H9 (cell line): ENCODE data around the gene PTPN13. TPM values are rescaled to one million over a fixed set of nuclear protein-coding genes. Genes with fewer than 3 reads are reported as not detected.
A peak's percentile ranks its signal among the peaks of the same experiment; 100 is the strongest.

Source experiments
- DNase-seq: peaks from one replicate; pipeline ENCODE4 v3.0.0-alpha.2; 2017
- H2AFZ ChIP-seq: one replicate; pipeline ENCODE4 v1.6.1; 2013; ENCODE audit warnings: mild to moderate bottlenecking, low read length, control low read depth, moderate library complexity
- H2AK5ac ChIP-seq: 2 replicates; pipeline ENCODE4 v1.6.1; 2013; ENCODE audit warnings: low read length, control low read depth, mixed read lengths; ENCODE audit not compliant: insufficient read length
- H2BK120ac ChIP-seq: one replicate; pipeline ENCODE4 v1.6.1; 2013; ENCODE audit warnings: low read depth, mild to moderate bottlenecking, low read length, control low read depth, inconsistent platforms; ENCODE audit not compliant: poor library complexity, severe bottlenecking
- H2BK12ac ChIP-seq: 2 replicates; pipeline ENCODE4 v1.6.1; 2013; ENCODE audit warnings: low read length, control low read depth, mixed read lengths, low read depth; ENCODE audit not compliant: insufficient read length
- H2BK15ac ChIP-seq: 2 replicates; pipeline ENCODE4 v1.6.1; 2013; ENCODE audit warnings: low read depth, low read length, control low read depth
- H2BK20ac ChIP-seq: one replicate; pipeline ENCODE4 v1.6.1; 2013; ENCODE audit warnings: low read depth, mild to moderate bottlenecking, low read length, control low read depth, inconsistent platforms; ENCODE audit not compliant: poor library complexity, severe bottlenecking
- H2BK5ac ChIP-seq: 2 replicates; pipeline ENCODE4 v1.6.1; 2013; ENCODE audit warnings: low read length, control low read depth, mixed read lengths; ENCODE audit not compliant: insufficient read length
- H3K14ac ChIP-seq: 2 replicates; pipeline ENCODE4 v1.6.1; 2013; ENCODE audit warnings: low read length, control low read depth; ENCODE audit not compliant: insufficient read depth
- H3K18ac ChIP-seq: 2 replicates; pipeline ENCODE4 v1.6.1; 2013; ENCODE audit warnings: low read depth, mild to moderate bottlenecking, mixed read lengths, low read length, control low read depth; ENCODE audit not compliant: insufficient read length
- H3K23ac ChIP-seq: 2 replicates; pipeline ENCODE4 v1.6.1; 2013; ENCODE audit warnings: low read length, control low read depth, mixed read lengths, low read depth; ENCODE audit not compliant: insufficient read length
- H3K23me2 ChIP-seq: 2 replicates; pipeline ENCODE4 v1.6.1; 2013; ENCODE audit warnings: low read depth, mild to moderate bottlenecking, mixed read lengths, low read length, control low read depth; ENCODE audit not compliant: insufficient read length, poor library complexity, severe bottlenecking
- H3K27ac ChIP-seq: 2 replicates; pipeline ENCODE4 v1.5.1; 2013; ENCODE audit warnings: low read length, control low read depth, mixed read lengths, low read depth; ENCODE audit not compliant: insufficient read length
- H3K27me3 ChIP-seq: 2 replicates; pipeline ENCODE4 v1.6.1; 2013; ENCODE audit warnings: low read length, control low read depth, inconsistent platforms; ENCODE audit not compliant: insufficient read depth
- H3K4ac ChIP-seq: 2 replicates; pipeline ENCODE4 v1.6.1; 2013; ENCODE audit warnings: low read depth, mild to moderate bottlenecking, control low read depth, inconsistent platforms, low read length, moderate library complexity
- H3K4me1 ChIP-seq: 2 replicates; pipeline ENCODE4 v1.6.1; 2013; ENCODE audit warnings: low read length, control low read depth, inconsistent platforms; ENCODE audit not compliant: insufficient read depth
- H3K4me2 ChIP-seq: 2 replicates; pipeline ENCODE4 v1.6.1; 2013; ENCODE audit warnings: low read length, control low read depth, mixed read lengths; ENCODE audit not compliant: insufficient read length, insufficient read depth
- H3K56ac ChIP-seq: 2 replicates; pipeline ENCODE4 v1.6.1; 2013; ENCODE audit warnings: low read depth, mild to moderate bottlenecking, mixed read lengths, low read length, control low read depth; ENCODE audit not compliant: insufficient read length
- H3K79me1 ChIP-seq: 2 replicates; pipeline ENCODE4 v1.6.1; 2013; ENCODE audit warnings: low read depth, mild to moderate bottlenecking, moderate library complexity, low read length, control low read depth, inconsistent platforms; ENCODE audit not compliant: insufficient read depth, poor library complexity, severe bottlenecking
- H3K79me2 ChIP-seq: 2 replicates; pipeline ENCODE4 v1.6.1; 2013; ENCODE audit warnings: low read length, control low read depth, inconsistent platforms; ENCODE audit not compliant: insufficient read depth
- H3K9ac ChIP-seq: 2 replicates; pipeline ENCODE4 v1.6.1; 2013; ENCODE audit warnings: low read length, control low read depth, mixed read lengths; ENCODE audit not compliant: insufficient read length; ENCODE audit errors: extremely low read depth
- H3K9me3 ChIP-seq: one replicate; pipeline ENCODE4 v1.6.1; 2013; ENCODE audit warnings: low read depth, low read length, inconsistent platforms; ENCODE audit not compliant: control insufficient read depth
- H3T11ph ChIP-seq: one replicate; pipeline ENCODE4 v1.6.1; 2013; ENCODE audit warnings: mild to moderate bottlenecking, low read length, control low read depth, inconsistent platforms
- H4K20me1 ChIP-seq: one replicate; pipeline ENCODE4 v1.6.1; 2013; ENCODE audit not compliant: control insufficient read depth, insufficient read length, insufficient read depth
- H4K5ac ChIP-seq: 2 replicates; pipeline ENCODE4 v1.6.1; 2013; ENCODE audit warnings: low read depth, mild to moderate bottlenecking, mixed read lengths, low read length, control low read depth; ENCODE audit not compliant: insufficient read length
- H4K8ac ChIP-seq: replicated peaks from 2 replicates; pipeline ENCODE4 v1.6.1; 2013; ENCODE audit warnings: low read length, control low read depth, mixed read lengths, low read depth; ENCODE audit not compliant: insufficient read length
- H4K91ac ChIP-seq: 2 replicates; pipeline ENCODE4 v1.6.1; 2013; ENCODE audit warnings: low read depth, mild to moderate bottlenecking, moderate library complexity, mixed read lengths, low read length, control low read depth; ENCODE audit not compliant: insufficient read length
- H3K27ac Mint-ChIP-seq, 3 experiments: 2 replicates in 2 of 3; 3 replicates in 1 of 3; pipeline ENCODE4 v1.8.0; 2020 to 2021; ENCODE audit warnings: mixed read lengths in 3 of 3, mild to moderate bottlenecking in 1 of 3, moderate library complexity in 1 of 3
- H3K27me3 Mint-ChIP-seq: 2 replicates; pipeline ENCODE4 v1.8.0; 2021; ENCODE audit warnings: low read depth, mild to moderate bottlenecking, moderate library complexity, mixed read lengths
- H3K36me3 Mint-ChIP-seq, 3 experiments: 2 replicates in 2 of 3; 3 replicates in 1 of 3; pipeline ENCODE4 v1.8.0; 2020 to 2021; ENCODE audit warnings: low read depth in 3 of 3, mixed read lengths in 3 of 3; ENCODE audit not compliant: insufficient read depth in 1 of 3
- H3K4me1 Mint-ChIP-seq, 2 experiments: 2 replicates each; pipeline ENCODE4 v1.8.0; 2020; ENCODE audit warnings: mixed read lengths in 2 of 2
- H3K4me3 Mint-ChIP-seq, 2 experiments: 2 replicates in 1 of 2; 3 replicates in 1 of 2; pipeline ENCODE4 v1.8.0; 2020 to 2021; ENCODE audit warnings: mild to moderate bottlenecking in 2 of 2, mixed read lengths in 2 of 2, moderate library complexity in 1 of 2
- H3K9me3 Mint-ChIP-seq, 2 experiments: 2 replicates in 1 of 2; 3 replicates in 1 of 2; pipeline ENCODE4 v1.8.0; 2020; ENCODE audit warnings: mild to moderate bottlenecking in 2 of 2, mixed read lengths in 2 of 2, moderate library complexity in 1 of 2
- WGBS: extraction: QIAGEN DNeasy Blood & Tissue Kit; methylation state at CpG from one replicate; pipeline ENCODE4 v1.1.7; 2013; ENCODE audit warnings: missing lambda C conversion rate, low lambda C conversion rate, mixed read lengths; ENCODE audit not compliant: insufficient read length; ENCODE audit errors: extremely low coverage; 5-methylcytosine and 5-hydroxymethylcytosine counted together
- total RNA-seq: library from RNA; stranded (reverse); gene quantifications from 2 replicates; pipeline ENCODE4 v1.2.1, GENCODE V29; 2021
- TF ChIP-seq, protein P1 (sequence below): fragments of 200-600 bp; sonication (generic); conservative IDR thresholded peaks from 3 replicates; pipeline ENCODE4 v1.8.0; 2021; ENCODE audit warnings: antibody characterized with exemption, mild to moderate bottlenecking

PTPN13 gene
- total RNA-seq, 1 experiment from 2014 or later: 34.9 TPM

DNA sequence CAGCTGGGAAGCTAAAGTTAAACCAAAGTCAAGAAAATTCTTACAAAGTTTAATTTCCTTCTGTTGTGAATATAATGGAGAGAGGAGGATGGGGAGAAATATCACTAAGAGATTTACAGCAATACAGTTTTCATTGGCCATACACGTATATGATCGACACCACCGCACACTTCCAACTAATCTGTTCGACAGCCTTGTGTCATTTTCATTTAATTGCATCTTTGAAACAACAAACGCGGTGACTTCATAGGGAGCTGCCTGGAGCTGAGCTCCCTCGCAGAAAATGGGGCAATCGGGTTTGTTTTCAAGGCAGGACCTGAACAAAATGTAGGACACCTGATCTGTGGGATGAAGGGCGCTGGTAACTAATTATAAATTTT is 1.3 kb downstream of the PTPN13 start:
- Histone ChIP-seq H2BK5ac (no peak overlapping the region), H3K23ac (no peak overlapping the region), H2AFZ (no peak overlapping the region), H3K79me2 (peaks cover 10% of the 10 kb centered on the region; the same call in 1 of the 2 replicates), H2AK5ac (no peak overlapping the region), H3K4me1 (peaks cover 3% of the 10 kb centered on the region; the same call in 1 of the 2 replicates), H2BK120ac (no peak overlapping the region), H2BK12ac (no peak overlapping the region), H4K5ac (no peak overlapping the region), H3K18ac (no peak overlapping the region), H3K9ac (peak overlapping the region; percentile 65), H4K20me1 (no peaks in the 10 kb centered on the region), H3T11ph (no peak overlapping the region), H3K4ac (no peak overlapping the region), H3K23me2 (peaks cover 9% of the 10 kb centered on the region), H2BK20ac (no peak overlapping the region), H3K56ac (no peak overlapping the region), H3K9me3 (no peaks in the 10 kb centered on the region), H4K91ac (no peak overlapping the region), H4K8ac (no peak overlapping the region), H2BK15ac (no peak overlapping the region), H3K79me1 (peaks cover 3% of the 10 kb centered on the region), H3K27ac (no peak overlapping the region), H3K27me3 (no peaks in the 10 kb centered on the region), H3K4me2 (peak overlapping the region; percentile 72), H3K14ac (no peak overlapping the region)
- Mint-ChIP-seq H3K36me3 (no peaks in the 10 kb centered on the region; a peak in 1 of 7 replicates), H3K27ac (peak overlapping the region in 2 of 3 experiments; percentile 94 to 97; a peak in 2 of 7 replicates), H3K4me1 (peaks cover 38 to 39% of the 10 kb centered on the region in 2 experiments), H3K9me3 (no peaks in the 10 kb centered on the region; a peak in 1 of 5 replicates), H3K4me3 (peak overlapping the region; percentile 89 to 96), H3K27me3 (no peaks in the 10 kb centered on the region)
- TF ChIP-seq, protein P1, sequence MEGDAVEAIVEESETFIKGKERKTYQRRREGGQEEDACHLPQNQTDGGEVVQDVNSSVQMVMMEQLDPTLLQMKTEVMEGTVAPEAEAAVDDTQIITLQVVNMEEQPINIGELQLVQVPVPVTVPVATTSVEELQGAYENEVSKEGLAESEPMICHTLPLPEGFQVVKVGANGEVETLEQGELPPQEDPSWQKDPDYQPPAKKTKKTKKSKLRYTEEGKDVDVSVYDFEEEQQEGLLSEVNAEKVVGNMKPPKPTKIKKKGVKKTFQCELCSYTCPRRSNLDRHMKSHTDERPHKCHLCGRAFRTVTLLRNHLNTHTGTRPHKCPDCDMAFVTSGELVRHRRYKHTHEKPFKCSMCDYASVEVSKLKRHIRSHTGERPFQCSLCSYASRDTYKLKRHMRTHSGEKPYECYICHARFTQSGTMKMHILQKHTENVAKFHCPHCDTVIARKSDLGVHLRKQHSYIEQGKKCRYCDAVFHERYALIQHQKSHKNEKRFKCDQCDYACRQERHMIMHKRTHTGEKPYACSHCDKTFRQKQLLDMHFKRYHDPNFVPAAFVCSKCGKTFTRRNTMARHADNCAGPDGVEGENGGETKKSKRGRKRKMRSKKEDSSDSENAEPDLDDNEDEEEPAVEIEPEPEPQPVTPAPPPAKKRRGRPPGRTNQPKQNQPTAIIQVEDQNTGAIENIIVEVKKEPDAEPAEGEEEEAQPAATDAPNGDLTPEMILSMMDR: no peak
- WGBS: no CpG with 5 or more reads among the region's 9 CpGs
- no peak for DNase-seq
